GM19397 (cell line): Measurements from ENCODE around the gene SPSB2.
"Not testable (repeated sequence)": the region's sequence is repeated elsewhere in the genome, so short reads cannot be mapped to it uniquely, and the experiment has no call there.

Source experiments
- ATAC-seq: cut with Tn5 transposase; IDR thresholded peaks from one replicate; pipeline ENCODE4 v1.9.1; 2021; ENCODE audit warnings: mild to moderate bottlenecking, moderate library complexity; ENCODE audit not compliant: unreplicated experiment

Gene SPSB2, protein sequence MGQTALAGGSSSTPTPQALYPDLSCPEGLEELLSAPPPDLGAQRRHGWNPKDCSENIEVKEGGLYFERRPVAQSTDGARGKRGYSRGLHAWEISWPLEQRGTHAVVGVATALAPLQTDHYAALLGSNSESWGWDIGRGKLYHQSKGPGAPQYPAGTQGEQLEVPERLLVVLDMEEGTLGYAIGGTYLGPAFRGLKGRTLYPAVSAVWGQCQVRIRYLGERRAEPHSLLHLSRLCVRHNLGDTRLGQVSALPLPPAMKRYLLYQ

DNA sequence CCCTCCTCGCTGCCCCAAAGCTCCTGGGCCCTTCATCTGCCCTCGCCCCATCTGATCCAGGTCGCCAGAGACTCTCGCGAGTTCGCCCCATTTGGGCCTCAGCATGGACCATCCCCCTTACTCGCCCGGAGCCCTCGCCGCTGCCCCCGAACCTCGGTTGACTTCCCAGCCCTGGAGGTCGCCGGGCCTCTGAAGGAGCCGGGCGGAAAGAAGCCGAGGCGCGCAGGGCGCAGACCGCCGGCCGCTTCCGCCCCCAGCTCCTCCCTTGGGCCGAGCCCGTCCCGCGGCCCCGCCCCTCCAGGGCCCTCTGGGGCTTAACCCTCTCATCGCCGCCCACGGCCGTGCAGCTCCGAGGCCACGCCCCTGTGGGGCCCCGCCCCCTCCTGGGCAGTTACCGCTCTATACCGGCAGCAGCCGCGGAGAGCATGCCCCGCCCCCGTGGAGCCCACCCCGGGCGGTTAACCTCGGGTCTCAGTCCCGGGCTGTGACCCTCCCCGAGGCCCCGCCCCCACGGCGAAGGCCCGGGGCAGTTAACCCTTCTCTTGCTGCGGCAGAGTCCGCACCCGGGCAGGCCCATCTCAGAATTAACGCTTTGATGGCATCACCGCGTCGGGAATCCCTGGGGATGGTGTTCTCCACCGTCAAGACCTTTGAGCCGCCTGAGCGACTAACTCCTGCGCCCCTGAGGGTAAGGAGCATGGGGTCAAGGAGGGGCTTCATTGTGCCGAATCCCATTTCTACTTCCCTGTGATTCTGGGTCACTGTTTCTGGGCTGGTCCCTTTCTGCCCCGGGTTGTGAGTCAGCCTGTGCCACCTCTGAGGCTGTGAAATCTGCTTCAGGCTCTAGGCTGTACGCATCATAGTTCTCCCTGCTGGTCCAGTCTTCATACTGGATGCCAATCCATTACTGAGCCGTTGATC lies at the start of gene SPSB2:
Gene SPSB2 (minus strand): TSS at position 210 of the 921 bp plus-strand sequence. CDS start 402 bp downstream, outside the sequence.
- ATAC-seq: peak; percentile 77

DNA sequence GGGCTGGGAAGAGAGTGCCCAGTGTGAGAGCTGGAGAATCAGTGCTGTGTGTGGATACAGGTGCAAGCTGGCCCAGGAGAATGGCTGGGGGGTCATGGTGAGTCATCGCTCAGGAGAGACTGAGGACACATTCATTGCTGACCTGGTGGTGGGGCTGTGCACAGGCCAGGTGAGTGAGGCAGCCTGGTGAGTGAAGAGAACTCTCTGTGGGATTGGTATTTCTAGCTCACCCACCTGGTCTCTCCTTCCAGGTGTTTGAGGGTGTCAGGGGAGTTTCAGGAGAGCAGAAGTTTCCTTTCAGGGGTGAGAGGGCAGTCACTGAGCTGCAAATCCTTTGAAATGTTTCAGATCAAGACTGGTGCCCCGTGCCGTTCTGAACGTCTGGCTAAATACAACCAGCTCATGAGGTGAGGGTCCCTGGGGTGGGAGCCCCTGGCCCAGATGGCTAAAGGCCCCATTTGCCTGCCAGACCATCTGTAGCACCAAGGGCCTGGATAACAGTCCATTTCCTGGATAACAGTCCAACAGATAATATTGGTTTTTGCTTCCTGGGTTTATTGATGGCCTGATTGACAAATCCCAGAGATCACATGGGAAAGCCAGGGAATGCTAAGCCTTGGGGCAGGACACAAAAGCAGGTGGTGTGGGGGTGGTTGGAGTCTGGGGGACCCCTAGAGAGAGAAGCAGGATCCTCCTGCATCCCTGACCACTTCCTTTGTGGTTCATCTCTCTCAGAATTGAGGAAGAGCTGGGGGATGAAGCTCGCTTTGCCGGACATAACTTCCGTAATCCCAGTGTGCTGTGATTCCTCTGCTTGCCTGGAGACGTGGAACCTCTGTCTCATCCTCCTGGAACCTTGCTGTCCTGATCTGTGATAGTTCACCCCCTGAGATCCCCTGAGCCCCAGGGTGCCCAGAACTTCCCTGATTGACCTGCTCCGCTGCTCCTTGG lies 49.2 kb upstream of the SPSB2 start:
- ATAC-seq: no peak

DNA sequence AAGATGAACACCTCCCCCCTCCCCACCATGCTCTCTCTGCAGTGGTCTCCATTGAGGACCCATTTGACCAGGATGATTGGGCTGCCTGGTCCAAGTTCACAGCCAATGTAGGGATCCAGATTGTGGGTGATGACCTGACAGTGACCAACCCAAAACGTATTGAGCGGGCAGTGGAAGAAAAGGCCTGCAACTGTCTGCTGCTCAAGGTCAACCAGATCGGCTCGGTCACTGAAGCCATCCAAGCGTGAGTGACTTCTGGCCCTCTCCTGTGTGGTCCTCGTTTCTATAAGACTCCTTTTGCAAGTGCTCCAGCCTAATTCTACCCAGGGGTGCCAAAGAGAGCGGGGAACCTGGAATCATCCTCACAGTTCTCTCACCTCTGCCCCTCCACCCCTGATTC lies 48.4 kb upstream of the SPSB2 start:
- ATAC-seq: no peak

DNA sequence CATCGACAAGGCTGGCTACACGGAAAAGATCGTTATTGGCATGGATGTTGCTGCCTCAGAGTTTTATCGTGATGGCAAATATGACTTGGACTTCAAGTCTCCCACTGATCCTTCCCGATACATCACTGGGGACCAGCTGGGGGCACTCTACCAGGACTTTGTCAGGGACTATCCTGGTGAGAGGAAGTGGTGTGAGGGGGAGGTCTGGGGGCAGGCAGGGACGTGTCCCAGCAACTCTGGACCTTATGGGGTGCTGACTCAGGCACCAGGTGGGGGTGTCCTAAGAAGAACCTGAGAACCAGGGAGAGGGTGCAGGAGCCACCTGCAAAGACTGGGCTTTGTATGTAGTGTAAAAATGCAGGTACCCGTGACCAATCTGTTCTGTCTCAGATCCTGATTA lies 46.5 kb upstream of the SPSB2 start:
- ATAC-seq: no peak

DNA sequence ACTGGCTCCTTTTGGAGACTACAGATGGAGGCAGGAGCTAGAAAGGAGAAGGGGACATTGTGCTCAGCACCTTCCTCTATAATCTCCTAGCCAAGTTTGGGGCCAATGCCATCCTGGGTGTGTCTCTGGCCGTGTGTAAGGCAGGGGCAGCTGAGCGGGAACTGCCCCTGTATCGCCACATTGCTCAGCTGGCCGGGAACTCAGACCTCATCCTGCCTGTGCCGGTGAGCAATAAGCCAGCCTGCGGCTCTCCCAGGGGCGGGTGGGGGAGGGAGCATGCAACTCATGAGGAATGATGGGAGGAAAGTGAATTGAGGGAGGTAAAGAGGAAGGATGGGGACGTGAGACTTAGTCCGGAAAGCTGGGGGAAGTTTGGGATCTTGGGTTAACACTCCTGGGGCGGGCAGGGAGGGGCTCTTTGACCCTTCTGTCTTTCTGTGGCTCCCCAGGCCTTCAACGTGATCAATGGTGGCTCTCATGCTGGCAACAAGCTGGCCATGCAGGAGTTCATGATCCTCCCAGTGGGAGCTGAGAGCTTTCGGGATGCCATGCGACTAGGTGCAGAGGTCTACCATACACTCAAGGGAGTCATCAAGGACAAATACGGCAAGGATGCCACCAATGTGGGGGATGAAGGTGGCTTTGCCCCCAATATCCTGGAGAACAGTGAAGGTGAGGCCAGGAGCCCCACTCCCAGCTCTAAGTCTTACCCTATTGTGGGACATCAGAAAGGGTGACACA lies 44.6 kb upstream of the SPSB2 start:
- ATAC-seq: no peak

DNA sequence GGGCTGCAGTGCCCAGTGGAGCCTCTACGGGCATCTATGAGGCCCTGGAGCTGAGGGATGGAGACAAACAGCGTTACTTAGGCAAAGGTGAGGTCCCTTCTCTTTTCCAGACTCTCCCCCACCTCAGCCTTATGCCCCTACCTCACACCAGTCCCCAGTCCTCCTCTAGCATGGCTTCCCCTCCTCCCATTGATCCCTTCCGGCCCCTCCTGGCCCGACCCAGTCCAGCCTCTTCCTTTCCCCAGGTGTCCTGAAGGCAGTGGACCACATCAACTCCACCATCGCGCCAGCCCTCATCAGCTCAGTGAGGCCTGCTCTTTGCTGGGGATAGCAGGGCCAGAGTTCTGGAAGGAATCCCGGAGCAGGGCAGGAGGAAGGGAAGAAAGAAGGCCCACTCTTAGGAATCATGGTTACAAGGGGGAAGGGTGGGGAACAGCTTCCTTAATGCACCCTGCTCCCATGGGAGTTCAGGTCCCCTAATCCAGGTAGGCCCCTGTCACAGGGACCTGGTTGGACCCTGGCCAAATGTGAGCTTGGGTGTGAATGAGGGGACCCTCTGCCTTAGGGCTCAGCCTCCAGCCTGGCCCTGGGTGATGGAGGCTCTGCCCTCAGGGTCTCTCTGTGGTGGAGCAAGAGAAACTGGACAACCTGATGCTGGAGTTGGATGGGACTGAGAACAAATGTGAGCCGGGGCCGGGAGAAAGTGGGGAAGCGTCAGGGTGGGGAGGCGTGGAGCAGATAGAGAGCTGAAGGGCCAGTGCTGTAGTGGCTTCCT lies 43.5 kb upstream of the SPSB2 start:
- no peak for ATAC-seq

DNA sequence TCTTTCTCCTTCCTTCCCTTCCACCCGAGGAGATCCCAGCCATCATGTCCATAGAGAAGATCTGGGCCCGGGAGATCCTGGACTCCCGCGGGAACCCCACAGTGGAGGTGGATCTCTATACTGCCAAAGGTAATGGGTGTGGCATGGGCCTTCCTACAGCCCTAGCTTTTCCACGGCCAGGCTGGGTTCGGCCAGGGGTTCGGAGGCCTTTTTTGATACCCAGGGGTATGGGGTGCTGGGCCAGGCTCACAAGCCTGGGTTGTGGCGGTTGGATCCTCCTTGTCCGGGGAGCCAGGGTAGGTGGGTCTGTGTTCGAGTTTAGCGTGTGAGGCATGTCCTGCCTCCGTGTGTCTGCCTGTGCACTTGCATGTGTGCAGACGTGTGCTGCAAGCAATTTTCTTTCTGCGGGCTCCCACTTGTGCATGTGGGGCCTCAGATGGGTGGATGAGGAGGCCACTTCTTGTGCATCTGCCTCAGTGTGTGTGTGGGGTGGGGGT lies 42.7 kb upstream of the SPSB2 start:
- no peak for ATAC-seq

DNA sequence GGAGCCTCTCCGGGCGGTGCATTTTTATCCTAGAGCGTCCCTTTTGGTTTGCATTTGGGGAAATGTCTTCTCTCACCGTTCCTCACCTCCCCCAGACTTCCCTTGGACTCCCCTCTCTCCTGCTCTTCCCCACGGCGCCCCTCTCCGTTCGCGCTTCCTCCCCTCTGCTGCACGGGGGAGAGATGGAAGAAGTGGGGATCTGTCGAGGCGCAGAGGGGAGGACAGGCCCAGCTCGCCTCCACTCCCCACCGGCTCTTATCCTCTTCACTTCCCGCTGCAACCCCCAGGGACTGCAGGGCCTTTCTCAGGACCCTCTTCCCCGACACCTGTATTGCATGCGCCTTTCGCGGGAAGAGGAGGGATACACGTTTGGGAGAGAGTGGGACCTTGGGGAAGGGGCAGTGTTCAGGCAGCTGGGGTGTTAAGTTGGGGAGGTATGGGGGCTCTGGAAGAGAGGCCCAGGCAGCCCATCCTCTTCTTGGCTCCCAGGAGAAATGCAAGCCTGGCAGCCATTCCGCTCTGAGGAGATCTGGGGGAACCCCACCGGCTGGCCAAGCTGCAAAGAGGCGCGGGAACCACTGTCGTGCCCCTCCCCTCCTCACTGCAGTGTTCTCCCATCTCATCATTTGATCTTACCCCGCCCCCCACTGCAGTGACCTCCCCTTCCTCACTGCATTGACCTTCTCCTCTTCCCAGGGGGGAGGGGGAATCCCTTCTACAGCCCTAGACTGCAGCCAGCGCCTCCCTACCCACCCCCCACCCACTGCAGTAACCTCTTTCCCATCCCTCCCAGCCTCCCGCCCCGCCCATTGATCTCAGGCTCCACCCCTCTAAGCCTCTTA lies 42.1 kb upstream of the SPSB2 start:
- no peak for ATAC-seq

DNA sequence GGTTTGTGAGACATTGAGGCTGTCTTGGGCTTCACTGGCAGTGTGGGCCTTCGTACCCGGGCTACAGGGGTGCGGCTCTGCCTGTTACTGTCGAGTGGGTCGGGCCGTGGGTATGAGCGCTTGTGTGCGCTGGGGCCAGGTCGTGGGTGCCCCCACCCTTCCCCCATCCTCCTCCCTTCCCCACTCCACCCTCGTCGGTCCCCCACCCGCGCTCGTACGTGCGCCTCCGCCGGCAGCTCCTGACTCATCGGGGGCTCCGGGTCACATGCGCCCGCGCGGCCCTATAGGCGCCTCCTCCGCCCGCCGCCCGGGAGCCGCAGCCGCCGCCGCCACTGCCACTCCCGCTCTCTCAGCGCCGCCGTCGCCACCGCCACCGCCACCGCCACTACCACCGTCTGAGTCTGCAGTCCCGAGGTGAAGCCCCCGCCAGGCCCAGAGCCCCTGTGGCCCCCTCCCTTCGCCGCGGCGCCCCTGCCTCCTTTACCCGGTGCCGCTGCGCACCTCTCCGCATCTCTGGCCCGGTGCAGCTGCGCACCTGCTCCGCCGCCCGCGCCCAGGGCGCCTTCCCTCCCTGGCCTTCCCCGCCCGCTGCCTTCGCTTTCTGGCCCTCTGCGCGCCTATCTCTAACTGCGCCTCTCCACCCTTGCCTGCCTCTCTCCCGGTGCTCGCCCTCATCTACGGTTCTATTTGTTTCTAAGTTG lies 41.3 kb upstream of the SPSB2 start, which contains the start of gene ENO2:
Gene ENO2 (plus strand): TSS at position 335 of the 701 bp plus-strand sequence. CDS start 1,253 bp downstream, outside the sequence.
- ATAC-seq: peak; percentile 59

DNA sequence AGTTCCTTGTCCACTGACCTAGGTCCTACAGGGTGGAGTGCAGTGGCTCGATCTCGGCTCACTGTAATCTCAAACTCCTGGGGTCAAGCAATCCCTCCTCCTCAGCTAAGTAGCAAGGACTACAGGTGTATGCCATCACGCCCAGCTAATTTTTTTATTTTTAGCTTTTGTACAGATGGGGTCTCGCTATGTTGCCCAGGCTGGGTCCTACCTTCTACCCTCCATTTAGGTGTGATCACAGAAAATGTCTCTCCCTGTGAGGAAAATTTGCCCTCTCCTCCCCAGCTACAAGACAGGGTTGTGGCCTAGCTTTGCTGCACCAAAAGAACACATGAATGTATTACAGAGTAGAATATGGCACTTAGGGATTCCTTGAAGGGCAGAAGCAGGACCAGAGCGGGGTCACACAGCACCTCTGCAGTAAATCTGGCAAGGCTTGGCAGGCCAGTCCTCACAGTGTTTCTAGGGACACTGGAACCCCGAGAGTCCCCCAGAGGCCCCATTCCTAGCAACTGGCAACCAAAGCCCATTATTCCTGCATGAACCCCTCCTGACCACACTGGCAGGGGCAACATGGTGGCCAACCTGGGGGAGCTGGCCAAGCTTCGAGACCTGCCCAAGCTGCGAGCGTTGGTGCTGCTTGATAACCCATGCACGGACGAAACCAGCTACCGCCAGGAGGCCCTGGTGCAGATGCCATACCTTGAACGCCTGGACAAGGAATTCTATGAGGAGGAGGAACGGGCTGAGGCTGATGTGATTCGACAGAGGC lies 39.2 kb upstream of the SPSB2 start:
- no peak for ATAC-seq

DNA sequence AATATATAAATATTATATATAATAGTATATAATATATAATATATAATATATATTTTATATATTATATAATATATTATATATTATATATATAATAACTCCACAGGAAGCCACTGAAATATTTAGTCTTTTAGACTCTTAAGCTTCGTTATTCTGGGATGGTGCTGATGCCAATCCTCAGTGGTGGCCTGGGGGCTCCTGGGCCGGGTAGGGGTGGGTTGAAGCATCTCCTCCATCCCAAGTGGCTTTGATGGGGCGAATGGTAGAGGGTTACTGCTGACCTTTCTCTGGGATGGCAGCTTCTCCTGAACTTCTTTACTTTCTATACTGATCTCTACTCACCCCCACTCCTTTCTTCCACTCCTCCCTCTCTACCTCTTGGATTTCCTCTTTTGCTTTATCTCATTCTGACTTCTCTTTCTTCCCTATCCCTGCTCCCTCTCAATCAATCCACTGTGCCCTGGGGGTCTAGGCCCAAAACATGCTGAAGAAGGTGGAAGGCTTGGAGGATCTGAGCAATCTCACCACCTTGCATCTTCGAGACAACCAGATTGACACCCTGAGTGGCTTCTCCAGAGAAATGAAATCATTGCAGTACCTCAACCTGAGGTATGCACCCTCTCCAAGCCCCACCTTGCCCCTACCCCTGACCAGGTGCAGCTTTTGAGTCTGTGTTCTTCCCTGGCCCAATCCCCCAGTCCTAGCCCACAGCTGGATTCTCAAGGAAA lies 36.5 kb upstream of the SPSB2 start:
- no peak for ATAC-seq

DNA sequence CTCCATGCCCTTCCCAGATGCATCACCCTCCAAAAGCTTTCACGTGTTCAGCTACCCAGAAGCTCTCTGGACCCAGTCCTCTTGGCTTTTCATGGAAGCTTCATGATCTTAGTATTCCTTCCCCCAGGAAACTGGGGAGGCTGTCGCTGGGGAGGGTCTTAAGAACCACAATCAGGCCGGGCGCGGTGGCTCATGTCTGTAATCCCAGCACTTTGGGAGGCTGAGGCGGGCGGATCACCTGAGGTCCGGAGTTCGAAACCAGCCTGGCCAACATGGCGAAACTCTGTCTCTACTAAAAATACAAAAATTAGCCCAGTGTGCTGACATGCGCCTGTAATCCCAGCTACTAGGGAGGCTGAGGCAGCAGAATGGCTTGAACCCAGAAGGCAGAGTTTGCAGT lies 35.0 kb upstream of the SPSB2 start:
- not testable (repeated sequence) for ATAC-seq

DNA sequence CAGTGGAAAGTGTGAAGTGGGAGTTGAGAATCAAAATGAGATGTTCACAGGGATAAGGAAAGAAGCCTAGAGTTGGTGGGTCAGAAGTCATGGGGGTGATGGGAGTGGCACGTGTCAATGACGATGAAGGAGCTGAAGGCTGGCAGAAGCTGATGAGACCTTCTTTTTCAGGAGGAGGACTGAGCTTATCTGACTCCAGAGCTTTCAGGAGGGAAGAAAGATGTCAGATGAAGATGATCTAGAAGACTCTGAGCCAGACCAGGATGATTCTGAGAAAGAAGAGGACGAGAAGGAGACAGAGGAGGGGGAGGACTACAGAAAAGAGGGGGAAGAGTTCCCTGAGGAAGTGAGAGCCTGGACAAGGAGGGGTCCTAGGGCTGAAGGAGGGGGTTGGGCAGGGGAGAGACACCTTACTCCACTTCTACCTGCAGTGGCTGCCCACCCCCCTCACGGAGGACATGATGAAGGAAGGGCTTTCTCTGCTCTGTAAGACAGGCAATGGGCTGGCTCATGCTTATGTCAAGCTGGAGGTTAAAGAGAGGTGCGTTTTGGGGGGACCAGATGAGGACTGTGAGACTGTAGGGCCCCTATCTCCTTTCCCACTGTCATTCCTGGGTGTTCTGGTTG lies 32.4 kb upstream of the SPSB2 start:
- no peak for ATAC-seq

DNA sequence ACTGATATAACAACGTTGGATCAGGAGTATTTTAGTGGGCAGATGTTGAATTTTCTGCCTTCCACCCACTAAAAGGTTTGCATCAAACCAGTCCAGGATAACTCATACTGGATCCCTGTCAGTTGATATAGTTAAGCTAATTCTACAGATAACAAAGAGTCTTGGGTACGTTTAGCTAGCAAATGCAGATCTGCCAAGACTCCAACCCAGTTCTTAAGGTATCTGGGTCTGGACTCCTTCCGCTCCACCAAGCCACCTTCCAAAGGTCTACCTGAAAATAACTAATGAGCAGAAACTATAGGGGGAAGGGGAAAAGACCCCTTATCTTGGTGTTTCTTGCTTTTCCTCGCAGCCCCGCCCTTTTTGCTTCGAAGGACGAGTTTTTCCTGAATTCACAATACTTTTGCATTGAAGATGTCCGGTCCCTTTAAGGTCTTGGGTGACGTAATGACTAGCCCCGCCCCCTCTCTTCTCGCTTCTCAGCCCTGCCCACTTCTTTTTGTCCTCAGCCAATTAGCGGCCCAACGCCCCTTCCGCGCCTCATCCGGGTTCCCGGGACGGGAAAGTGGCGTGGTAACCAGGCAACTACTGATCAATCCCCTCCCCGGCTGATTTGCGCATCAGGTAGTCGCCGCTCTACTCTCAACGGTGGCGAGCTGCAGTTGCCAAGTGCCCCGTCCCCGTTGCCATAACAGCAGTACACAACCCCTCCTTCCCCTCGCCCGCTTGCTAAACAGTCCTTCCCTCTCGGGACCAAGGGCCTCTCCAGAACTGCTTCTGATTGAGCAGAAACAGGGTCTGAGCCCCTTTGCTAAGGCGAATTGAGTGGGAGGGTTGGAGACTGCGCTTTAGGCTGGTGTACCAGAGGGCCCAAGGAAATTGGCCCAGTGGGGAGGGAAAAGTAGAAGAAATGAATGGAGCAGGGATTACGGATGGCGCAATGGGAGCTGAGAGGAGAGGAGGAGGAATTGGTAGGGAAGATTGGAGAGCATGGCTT lies 31.5 kb upstream of the SPSB2 start, which contains the start of gene LRRC23:
Gene LRRC23 (plus strand): TSS at position 543 of the 997 bp plus-strand sequence. CDS start 812 bp downstream, outside the sequence.
- ATAC-seq: peak; percentile 91
